ENCODE measurements around the gene CDK5. TPM values are rescaled to one million over a fixed set of nuclear protein-coding genes. Genes with fewer than 3 reads are reported as not detected.
"Not testable (repeated sequence)": the region's sequence is repeated elsewhere in the genome, so short reads cannot be mapped to it uniquely, and the experiment has no call there.

CDK5 gene
- total RNA-seq, 1 donor from 2014 or later = 10.4 TPM

DNA sequence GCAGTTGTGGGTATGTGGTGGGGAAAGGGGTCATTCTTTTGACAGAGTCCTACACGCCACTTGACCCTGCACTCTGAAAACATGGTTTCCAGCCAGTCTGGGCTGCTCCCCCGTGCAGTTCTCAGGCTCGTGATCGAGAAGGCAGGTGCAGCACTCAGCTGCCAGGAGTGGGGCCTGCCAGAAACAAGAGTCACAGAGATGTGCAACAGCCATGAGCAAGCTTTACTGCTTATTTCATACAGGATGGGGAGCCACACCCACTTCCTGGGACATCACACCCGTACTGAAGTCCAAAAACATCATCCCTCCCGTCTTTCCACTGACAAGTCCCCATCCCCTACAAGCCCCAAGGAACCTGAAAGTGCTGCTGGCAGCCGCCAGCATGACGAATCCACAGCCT is 42.7 kb downstream of the CDK5 start:
- Histone ChIP-seq H3K4me3 (no peak overlapping the region), H3K27ac (no peak overlapping the region), H3K9me3 (no peaks in the 10 kb centered on the region), H3K27me3 (peaks cover 22% of the 10 kb centered on the region), H3K4me1 (peaks cover 26% of the 10 kb centered on the region), H3K36me3 (no peaks in the 10 kb centered on the region)
- no peak for DNase-seq
- TF ChIP-seq, protein P1, sequence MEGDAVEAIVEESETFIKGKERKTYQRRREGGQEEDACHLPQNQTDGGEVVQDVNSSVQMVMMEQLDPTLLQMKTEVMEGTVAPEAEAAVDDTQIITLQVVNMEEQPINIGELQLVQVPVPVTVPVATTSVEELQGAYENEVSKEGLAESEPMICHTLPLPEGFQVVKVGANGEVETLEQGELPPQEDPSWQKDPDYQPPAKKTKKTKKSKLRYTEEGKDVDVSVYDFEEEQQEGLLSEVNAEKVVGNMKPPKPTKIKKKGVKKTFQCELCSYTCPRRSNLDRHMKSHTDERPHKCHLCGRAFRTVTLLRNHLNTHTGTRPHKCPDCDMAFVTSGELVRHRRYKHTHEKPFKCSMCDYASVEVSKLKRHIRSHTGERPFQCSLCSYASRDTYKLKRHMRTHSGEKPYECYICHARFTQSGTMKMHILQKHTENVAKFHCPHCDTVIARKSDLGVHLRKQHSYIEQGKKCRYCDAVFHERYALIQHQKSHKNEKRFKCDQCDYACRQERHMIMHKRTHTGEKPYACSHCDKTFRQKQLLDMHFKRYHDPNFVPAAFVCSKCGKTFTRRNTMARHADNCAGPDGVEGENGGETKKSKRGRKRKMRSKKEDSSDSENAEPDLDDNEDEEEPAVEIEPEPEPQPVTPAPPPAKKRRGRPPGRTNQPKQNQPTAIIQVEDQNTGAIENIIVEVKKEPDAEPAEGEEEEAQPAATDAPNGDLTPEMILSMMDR (IDR thresholded peaks at IDR 0.05) = no peak
- intact Hi-C loops (cut with DNase I) = no loop called here
- ATAC-seq = no peak

DNA sequence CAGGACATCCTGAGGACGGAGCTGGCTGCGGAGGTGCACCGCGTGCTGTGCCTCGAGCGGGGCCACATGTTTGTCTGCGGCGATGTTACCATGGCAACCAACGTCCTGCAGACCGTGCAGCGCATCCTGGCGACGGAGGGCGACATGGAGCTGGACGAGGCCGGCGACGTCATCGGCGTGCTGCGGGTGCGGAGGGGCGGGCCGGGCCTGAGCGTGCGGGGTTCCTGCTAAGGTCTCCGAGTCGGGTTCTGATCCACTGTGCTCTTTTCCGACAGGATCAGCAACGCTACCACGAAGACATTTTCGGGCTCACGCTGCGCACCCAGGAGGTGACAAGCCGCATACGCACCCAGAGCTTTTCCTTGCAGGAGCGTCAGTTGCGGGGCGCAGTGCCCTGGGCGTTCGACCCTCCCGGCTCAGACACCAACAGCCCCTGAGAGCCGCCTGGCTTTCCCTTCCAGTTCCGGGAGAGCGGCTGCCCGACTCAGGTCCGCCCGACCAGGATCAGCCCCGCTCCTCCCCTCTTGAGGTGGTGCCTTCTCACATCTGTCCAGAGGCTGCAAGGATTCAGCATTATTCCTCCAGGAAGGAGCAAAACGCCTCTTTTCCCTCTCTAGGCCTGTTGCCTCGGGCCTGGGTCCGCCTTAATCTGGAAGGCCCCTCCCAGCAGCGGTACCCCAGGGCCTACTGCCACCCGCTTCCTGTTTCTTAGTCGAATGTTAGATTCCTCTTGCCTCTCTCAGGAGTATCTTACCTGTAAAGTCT is 43.8 kb downstream of the CDK5 start:
- Histone ChIP-seq H3K4me3 (peak overlapping the region; percentile 34), H3K27ac (no peak overlapping the region), H3K4me1 (peaks cover 26% of the 10 kb centered on the region), H3K27me3 (peaks cover 16% of the 10 kb centered on the region), H3K9me3 (no peaks in the 10 kb centered on the region), H3K36me3 (no peaks in the 10 kb centered on the region)
- ATAC-seq (peak; percentile 8), DNase-seq (peak; percentile 82)
- TF ChIP-seq, protein P1 (IDR thresholded peaks at IDR 0.05) = no peak
- intact Hi-C loops (cut with DNase I) = no loop called here

DNA sequence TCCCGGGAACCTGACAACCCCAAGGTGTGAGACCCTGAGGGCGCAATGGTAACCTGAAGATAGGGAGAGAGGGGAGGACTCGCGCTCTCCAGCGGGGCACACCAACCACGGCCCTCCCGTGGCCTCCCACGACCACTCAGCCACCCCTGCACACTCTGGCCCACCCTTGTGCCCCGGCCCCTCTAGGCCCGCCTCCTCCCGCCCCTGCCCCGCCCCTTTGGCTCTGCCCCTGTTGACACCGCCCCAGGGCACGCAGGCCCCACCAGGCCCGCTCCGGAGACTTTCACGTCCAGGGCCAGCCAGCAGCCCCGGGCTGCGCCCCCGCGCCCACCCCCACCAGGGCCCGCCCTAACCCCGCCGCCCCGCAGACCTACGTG is 44.4 kb downstream of the CDK5 start:
- Histone ChIP-seq H3K27me3 (peaks cover 13% of the 10 kb centered on the region), H3K27ac (no peak overlapping the region), H3K9me3 (no peaks in the 10 kb centered on the region), H3K4me3 (peak overlapping the region; percentile 34), H3K4me1 (peaks cover 26% of the 10 kb centered on the region), H3K36me3 (no peaks in the 10 kb centered on the region)
- ATAC-seq = no peak
- no peak for DNase-seq
- intact Hi-C loops (cut with DNase I) = no loop called here
- TF ChIP-seq, protein P1 (IDR thresholded peaks at IDR 0.05) = no peak

DNA sequence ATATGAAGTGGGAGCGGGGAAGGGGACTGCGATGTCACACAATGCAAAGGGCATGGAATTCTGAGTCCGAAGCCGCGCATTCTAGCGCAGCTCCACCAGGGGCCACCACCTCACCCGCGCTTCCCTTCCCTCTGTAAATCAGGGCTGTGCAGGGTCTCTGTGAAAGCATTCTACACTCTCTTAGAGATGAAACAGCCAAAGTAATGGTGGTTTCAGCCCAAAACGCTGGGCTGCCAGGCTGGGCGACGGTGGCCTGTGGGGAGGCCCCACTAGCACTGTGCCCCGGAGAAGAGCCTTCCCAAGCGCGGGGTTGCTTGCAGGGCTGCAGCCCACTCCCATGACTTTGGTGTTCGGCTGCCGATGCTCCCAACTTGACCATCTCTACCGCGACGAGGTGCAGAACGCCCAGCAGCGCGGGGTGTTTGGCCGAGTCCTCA is 44.8 kb downstream of the CDK5 start:
- intact Hi-C loops (cut with DNase I) = no loop called here
- DNase-seq (no peak), ATAC-seq (peak; percentile 28)
- Histone ChIP-seq H3K27me3 (peaks cover 9% of the 10 kb centered on the region), H3K27ac (no peak overlapping the region), H3K36me3 (no peaks in the 10 kb centered on the region), H3K9me3 (no peaks in the 10 kb centered on the region), H3K4me3 (no peak overlapping the region), H3K4me1 (peaks cover 24% of the 10 kb centered on the region)
- TF ChIP-seq, protein P1 (IDR thresholded peaks at IDR 0.05) = peak; percentile 44

DNA sequence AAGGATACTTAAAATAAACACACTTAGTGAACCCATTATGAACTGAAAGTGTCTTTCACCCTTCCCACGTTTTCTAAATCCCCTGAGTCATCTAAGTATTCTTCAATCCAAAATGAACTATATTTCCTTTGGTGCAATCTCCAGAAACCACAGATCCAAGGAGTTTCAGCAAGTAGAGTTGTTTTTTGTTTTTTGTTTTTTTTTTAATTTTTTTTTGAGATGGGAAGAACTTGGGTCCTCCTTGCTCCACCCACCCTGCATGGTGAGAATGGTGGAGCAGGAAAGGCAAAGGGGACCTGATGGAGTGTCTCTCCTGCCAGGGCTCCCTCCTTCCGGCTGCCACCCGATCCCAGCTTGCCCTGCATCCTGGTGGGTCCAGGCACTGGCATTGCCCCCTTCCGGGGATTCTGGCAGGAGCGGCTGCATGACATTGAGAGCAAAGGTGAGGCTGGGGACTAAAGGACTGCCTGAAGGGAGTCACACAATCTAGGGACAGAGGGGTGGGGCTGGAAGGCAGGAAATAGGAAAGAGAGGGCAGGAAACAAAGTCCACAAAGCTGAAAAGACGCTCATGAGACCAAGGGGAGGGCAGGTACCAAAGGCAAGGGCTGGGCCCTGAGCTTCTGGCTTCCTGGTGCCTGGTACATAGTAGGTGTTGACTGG is 45.5 kb downstream of the CDK5 start:
- no peak for DNase-seq
- peaks cover 5% of the 10 kb centered on the region for H3K27me3 ChIP-seq
- H3K4me1 ChIP-seq = peaks cover 19% of the 10 kb centered on the region
- TF ChIP-seq, protein P1 (IDR thresholded peaks at IDR 0.05) = no peak
- no peaks in the 10 kb centered on the region for H3K9me3 ChIP-seq
- intact Hi-C loops (cut with DNase I) = no loop called here
- no peak overlapping the region for H3K27ac ChIP-seq
- no peaks in the 10 kb centered on the region for H3K36me3 ChIP-seq
- no peak for ATAC-seq
- no peak overlapping the region for H3K4me3 ChIP-seq

DNA sequence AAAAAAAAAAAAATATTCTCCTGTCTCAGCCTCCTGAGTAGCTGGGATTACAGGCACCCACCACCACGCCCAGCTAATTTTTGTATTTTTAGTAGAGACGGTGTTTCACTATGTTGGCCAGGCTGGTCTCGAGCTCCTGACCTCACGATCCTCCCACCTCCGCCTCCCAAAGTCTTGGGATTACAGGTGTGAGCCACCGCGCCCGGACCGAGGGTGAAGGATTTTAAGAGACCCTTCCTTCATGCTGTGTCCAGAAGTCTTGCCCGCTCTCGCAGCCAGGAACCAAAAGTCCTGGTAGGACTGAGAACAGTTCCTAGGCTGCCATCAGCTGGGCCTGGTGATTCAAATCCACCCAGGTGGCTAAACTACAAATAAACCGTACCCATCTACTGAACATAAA is 46.1 kb downstream of the CDK5 start:
- intact Hi-C loops (cut with DNase I); H3K27me3 ChIP-seq; H3K9me3 ChIP-seq; ATAC-seq; H3K4me3 ChIP-seq; H3K27ac ChIP-seq; DNase-seq; H3K36me3 ChIP-seq: not testable (repeated sequence)
- peaks cover 19% of the 10 kb centered on the region for H3K4me1 ChIP-seq

Data from upper lobe of right lung (tissue), 1 donor.